ENCODE data around the gene GALNTL6.

Gene GALNTL6

GRCh38 chr4:171812665-171813525, at the start of gene GALNTL6:
Gene GALNTL6 (plus strand): TSS chr4:171813404.
- no peak for DNase-seq

- no peak for DNase-seq
Observed at GRCh38 chr4:171765514-171765913, 47.7 kb upstream of the GALNTL6 start.

GRCh38 chr4:171774642-171775190, 38.5 kb upstream of the GALNTL6 start:
- no peak for DNase-seq

- no peak for DNase-seq
Observed at GRCh38 chr4:171779301-171779700, 33.9 kb upstream of the GALNTL6 start.

- no peak for DNase-seq
Observed at GRCh38 chr4:171785388-171785787, 27.8 kb upstream of the GALNTL6 start.

- no peak for DNase-seq
Observed at GRCh38 chr4:171793723-171794122, 19.5 kb upstream of the GALNTL6 start.

- no peak for DNase-seq
Observed at GRCh38 chr4:171794528-171794927, 18.7 kb upstream of the GALNTL6 start.

GRCh38 chr4:171809854-171810253, 3.4 kb upstream of the GALNTL6 start:
- DNase-seq = no peak

GRCh38 chr4:171812333-171812664, 905 bp upstream of the GALNTL6 start:
- no peak for DNase-seq

GRCh38 chr4:171813526-171814250, 484 bp downstream of the GALNTL6 start:
- DNase-seq = no peak

- DNase-seq = no peak
Observed at GRCh38 chr4:171814545-171814944, 1.3 kb downstream of the GALNTL6 start.

- no peak for DNase-seq
Observed at GRCh38 chr4:171817026-171817425, 3.8 kb downstream of the GALNTL6 start.

- DNase-seq = no peak
Observed at GRCh38 chr4:171834640-171835039, 21.4 kb downstream of the GALNTL6 start.

GRCh38 chr4:171843456-171843855, 30.3 kb downstream of the GALNTL6 start:
- DNase-seq = no peak

- DNase-seq = no peak
Observed at GRCh38 chr4:171846232-171846631, 33.0 kb downstream of the GALNTL6 start.

- DNase-seq = no peak
Observed at GRCh38 chr4:171846893-171847292, 33.7 kb downstream of the GALNTL6 start.

GRCh38 chr4:171847751-171848150, 34.5 kb downstream of the GALNTL6 start:
- DNase-seq = no peak

- DNase-seq = no peak
Observed at GRCh38 chr4:171849686-171850222, 36.5 kb downstream of the GALNTL6 start.

GRCh38 chr4:171851295-171851694, 38.1 kb downstream of the GALNTL6 start:
- no peak for DNase-seq

- DNase-seq = no peak
Observed at GRCh38 chr4:171857302-171858012, 44.3 kb downstream of the GALNTL6 start.

GRCh38 chr4:171875291-171875690, 62.1 kb downstream of the GALNTL6 start:
- DNase-seq = no peak

- no peak for DNase-seq
Observed at GRCh38 chr4:171876636-171877035, 63.4 kb downstream of the GALNTL6 start.

- no peak for DNase-seq
Observed at GRCh38 chr4:171880136-171880535, 66.9 kb downstream of the GALNTL6 start.
